ENCODE measurements around the gene PANK4. TPM values are rescaled to one million over a fixed set of nuclear protein-coding genes. Genes with fewer than 3 reads are reported as not detected.

Gene PANK4
- total RNA-seq, 6 donors from 2014 or later: 20.7 to 123 (median 36.9) TPM

- no peaks in the 10 kb centered on the region for H3K36me3 ChIP-seq
- H3K27ac ChIP-seq: no peak overlapping the region
- peaks cover 0 to 1% (median 0%) of the 10 kb centered on the region in 4 donors for H3K9me3 ChIP-seq
- WGBS, 2 donors: 52 to 69% methylated on average over 17 to 19 of the region's 19 CpGs
- no peaks in the 10 kb centered on the region for H3K27me3 ChIP-seq
- H3K4me3 ChIP-seq: no peak overlapping the region
- ATAC-seq (ENCODE audit: low FRiP score in 2 of 2) (no peak), DNase-seq (peak in 1 of 2 donors; percentile 45)
- no peak for TF ChIP-seq POLR2AphosphoS5 (IDR thresholded peaks at IDR 0.05)
- TF ChIP-seq CTCF (IDR thresholded peaks at IDR 0.05): no peak
- TF ChIP-seq POLR2A (IDR thresholded peaks at IDR 0.05): no peak
- TF ChIP-seq EP300 (IDR thresholded peaks at IDR 0.05): no peak
- H3K4me1 ChIP-seq: no peaks in the 10 kb centered on the region
These were observed 32.1 kb downstream of the PANK4 start for GRCh38 chr1:2494323-2494693.

- no peak overlapping the region for H3K4me3 ChIP-seq
- H3K36me3 ChIP-seq: no peaks in the 10 kb centered on the region
- ATAC-seq (ENCODE audit: low FRiP score in 2 of 2) (no peak), DNase-seq (no peak)
- no peak overlapping the region for H3K27ac ChIP-seq
- H3K4me1 ChIP-seq: no peaks in the 10 kb centered on the region
- no peaks in the 10 kb centered on the region for H3K27me3 ChIP-seq
- peaks cover 0 to 6% (median 0%) of the 10 kb centered on the region in 4 donors for H3K9me3 ChIP-seq
- 61 to 62% methylated on average over 12 to 24 of the region's 24 CpGs for WGBS, 2 donors
- TF ChIP-seq CTCF (IDR thresholded peaks at IDR 0.05): no peak
- TF ChIP-seq EP300 (IDR thresholded peaks at IDR 0.05): no peak
- TF ChIP-seq POLR2AphosphoS5 (IDR thresholded peaks at IDR 0.05): no peak
- TF ChIP-seq POLR2A (IDR thresholded peaks at IDR 0.05): no peak
These were observed 32.6 kb downstream of the PANK4 start for GRCh38 chr1:2493691-2494322.

GRCh38 chr1:2493218-2493617 is 33.2 kb downstream of the PANK4 start:
- H3K9me3 ChIP-seq: peaks cover 0 to 12% (median 3%) of the 10 kb centered on the region in 4 donors
- WGBS, 2 donors: 55 to 74% methylated on average over 4 to 17 of the region's 19 CpGs

GRCh38 chr1:2492091-2492490 is 34.3 kb downstream of the PANK4 start:
- ATAC-seq (ENCODE audit: low FRiP score in 2 of 2) (no peak), DNase-seq (no peak)
- TF ChIP-seq POLR2A (IDR thresholded peaks at IDR 0.05) (no peak), POLR2AphosphoS5 (IDR thresholded peaks at IDR 0.05) (no peak), CTCF (IDR thresholded peaks at IDR 0.05) (no peak), EP300 (IDR thresholded peaks at IDR 0.05) (no peak)
- Histone ChIP-seq H3K27ac (no peak overlapping the region), H3K9me3 (peaks cover 0 to 14% (median 3%) of the 10 kb centered on the region in 4 donors), H3K4me1 (no peaks in the 10 kb centered on the region), H3K36me3 (no peaks in the 10 kb centered on the region), H3K4me3 (no peak overlapping the region), H3K27me3 (no peaks in the 10 kb centered on the region)
- whole genome bisulfite sequencing, 2 donors: 40 to 85% methylated on average over 2 to 5 of the region's 13 CpGs

More at GRCh38 chr1:2493218-2493617, 33.2 kb downstream of the PANK4 start:
- no peak for TF ChIP-seq CTCF (IDR thresholded peaks at IDR 0.05)
- TF ChIP-seq POLR2AphosphoS5 (IDR thresholded peaks at IDR 0.05): no peak
- no peak for TF ChIP-seq POLR2A (IDR thresholded peaks at IDR 0.05)
- TF ChIP-seq EP300 (IDR thresholded peaks at IDR 0.05): no peak
- H3K4me1 ChIP-seq: no peaks in the 10 kb centered on the region
- no peaks in the 10 kb centered on the region for H3K36me3 ChIP-seq
- ATAC-seq (ENCODE audit: low FRiP score in 2 of 2) (no peak), DNase-seq (no peak)
- H3K4me3 ChIP-seq: no peak overlapping the region
- no peak overlapping the region for H3K27ac ChIP-seq
- H3K27me3 ChIP-seq: no peaks in the 10 kb centered on the region

GRCh38 chr1:2489615-2490014 is 36.8 kb downstream of the PANK4 start:
- Histone ChIP-seq H3K36me3 (no peaks in the 10 kb centered on the region), H3K4me3 (no peak overlapping the region), H3K4me1 (no peaks in the 10 kb centered on the region), H3K27me3 (no peaks in the 10 kb centered on the region), H3K9me3 (peaks cover 0 to 14% (median 3%) of the 10 kb centered on the region in 4 donors), H3K27ac (no peak overlapping the region)
- DNase-seq (no peak), ATAC-seq (ENCODE audit: low FRiP score in 2 of 2) (no peak)
- TF ChIP-seq CTCF (IDR thresholded peaks at IDR 0.05) (no peak), POLR2A (IDR thresholded peaks at IDR 0.05) (no peak), POLR2AphosphoS5 (IDR thresholded peaks at IDR 0.05) (no peak), EP300 (IDR thresholded peaks at IDR 0.05) (no peak)
- 85 to 89% methylated on average over 14 of the region's 14 CpGs for WGBS, 2 donors
